GM18508 (cell line): ENCODE data around the gene SIK3.
"Not testable (repeated sequence)": the region's sequence is repeated elsewhere in the genome, so short reads cannot be mapped to it uniquely, and the experiment has no call there.

Source experiments
- ATAC-seq: cut with Tn5 transposase; IDR thresholded peaks from one replicate; pipeline ENCODE4 v1.9.1; 2021; ENCODE audit warnings: moderate number of reproducible peaks; ENCODE audit not compliant: insufficient read depth, unreplicated experiment

Gene SIK3

DNA sequence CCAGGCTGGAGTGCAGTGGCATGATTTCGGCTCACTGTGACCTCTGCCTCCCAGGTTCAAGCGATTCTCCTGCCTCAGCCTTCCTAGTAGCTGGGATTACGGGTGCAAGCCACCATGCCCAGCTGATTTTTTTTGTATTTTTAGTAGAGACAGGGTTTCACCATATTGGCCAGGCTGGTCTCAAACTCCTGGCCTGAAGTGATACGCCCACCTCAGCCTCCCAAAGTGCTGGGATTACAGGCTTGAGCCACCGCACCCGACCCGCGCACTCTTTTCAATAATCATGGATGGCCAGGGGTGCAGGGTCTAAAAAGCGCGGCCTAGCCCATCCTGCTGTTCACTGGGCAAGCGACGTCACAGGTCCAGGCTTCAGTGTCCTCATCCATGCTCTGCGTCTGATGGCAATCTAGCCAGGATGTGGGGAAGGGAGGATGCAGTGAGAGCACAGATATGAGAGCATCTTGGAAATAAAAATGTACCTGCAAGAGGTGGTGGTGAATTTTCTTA, 263.6 kb downstream of the SIK3 start:
- ATAC-seq = not testable (repeated sequence)

DNA sequence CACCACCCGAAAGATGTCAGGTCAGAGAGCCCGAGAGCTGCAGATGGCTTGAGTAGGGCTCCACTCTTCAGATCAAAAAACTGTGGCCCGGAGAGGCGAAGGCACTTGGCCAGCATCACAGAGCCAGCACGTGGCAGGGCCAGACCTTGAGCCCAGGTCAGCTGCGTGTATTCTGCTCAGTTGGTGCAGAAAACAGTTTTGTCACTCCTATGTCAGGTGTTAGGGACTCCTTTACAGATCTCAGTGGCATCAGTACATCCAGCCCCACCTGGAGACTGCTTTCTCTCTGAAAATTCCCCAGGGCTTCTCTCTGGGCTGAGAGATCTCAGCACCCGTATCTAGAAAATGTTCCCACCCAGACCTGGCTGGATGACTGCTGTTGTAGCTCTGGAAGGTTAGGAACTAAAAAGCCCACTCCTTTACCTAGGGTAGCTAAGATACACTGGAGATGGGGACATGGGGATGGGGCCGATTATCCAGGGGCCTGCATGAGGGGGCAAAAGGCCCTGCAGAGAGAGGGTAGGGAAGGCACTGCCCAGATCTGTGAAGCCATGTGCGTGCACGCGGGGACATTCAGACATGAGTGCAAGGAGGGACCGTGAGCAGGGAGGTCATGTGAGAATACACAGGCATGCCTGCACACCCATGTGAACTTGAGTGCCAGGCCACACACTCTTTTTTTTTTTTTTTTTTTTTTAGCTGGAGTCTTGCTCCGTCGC, 264.3 kb downstream of the SIK3 start:
- no peak for ATAC-seq

DNA sequence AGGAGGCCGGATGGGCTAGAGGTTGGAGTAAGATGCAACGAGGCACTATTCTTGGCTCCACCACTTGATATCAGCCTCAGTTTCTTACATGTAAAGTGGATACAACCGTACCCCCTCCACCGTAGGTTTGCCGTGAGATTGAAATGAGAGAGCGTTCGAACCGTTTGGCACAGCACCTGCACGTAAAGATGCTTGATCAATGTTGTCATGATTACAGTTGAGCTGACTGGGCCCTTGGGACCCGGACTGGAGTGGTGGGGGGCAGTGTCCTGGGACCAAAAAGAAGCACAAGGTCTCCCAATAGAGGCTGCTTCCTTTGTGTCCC, 264.8 kb downstream of the SIK3 start:
- no peak for ATAC-seq

- no peak for ATAC-seq
These were observed 265.6 kb downstream of the SIK3 start for GRCh38 chr11:116832350-116833290.

GRCh38 chr11:116831790-116832349, 266.4 kb downstream of the SIK3 start:
- no peak for ATAC-seq

DNA sequence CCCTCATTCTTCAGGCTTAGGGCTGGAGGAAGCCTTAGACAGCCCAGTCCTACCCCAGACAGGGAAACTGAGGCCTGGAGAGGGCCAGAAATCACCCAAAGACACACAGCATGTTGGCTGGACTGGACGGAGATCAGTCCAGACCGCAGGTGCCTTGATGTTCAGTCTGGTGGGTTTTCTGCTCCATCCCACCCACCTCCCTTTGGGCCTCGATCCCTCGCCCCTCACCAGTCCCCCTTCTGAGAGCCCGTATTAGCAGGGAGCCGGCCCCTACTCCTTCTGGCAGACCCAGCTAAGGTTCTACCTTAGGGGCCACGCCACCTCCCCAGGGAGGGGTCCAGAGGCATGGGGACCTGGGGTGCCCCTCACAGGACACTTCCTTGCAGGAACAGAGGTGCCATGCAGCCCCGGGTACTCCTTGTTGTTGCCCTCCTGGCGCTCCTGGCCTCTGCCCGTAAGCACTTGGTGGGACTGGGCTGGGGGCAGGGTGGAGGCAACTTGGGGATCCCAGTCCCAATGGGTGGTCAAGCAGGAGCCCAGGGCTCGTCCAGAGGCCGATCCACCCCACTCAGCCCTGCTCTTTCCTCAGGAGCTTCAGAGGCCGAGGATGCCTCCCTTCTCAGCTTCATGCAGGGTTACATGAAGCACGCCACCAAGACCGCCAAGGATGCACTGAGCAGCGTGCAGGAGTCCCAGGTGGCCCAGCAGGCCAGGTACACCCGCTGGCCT, 267.9 kb downstream of the SIK3 start:
- no peak for ATAC-seq

DNA sequence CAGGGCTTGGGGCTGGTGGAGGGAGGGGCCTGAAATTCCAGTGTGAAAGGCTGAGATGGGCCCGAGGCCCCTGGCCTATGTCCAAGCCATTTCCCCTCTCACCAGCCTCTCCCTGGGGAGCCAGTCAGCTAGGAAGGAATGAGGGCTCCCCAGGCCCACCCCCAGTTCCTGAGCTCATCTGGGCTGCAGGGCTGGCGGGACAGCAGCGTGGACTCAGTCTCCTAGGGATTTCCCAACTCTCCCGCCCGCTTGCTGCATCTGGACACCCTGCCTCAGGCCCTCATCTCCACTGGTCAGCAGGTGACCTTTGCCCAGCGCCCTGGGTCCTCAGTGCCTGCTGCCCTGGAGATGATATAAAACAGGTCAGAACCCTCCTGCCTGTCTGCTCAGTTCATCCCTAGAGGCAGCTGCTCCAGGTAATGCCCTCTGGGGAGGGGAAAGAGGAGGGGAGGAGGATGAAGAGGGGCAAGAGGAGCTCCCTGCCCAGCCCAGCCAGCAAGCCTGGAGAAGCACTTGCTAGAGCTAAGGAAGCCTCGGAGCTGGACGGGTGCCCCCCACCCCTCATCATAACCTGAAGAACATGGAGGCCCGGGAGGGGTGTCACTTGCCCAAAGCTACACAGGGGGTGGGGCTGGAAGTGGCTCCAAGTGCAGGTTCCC, 268.6 kb downstream of the SIK3 start, which contains the start of gene APOC3:
Gene APOC3 (plus strand): TSS at position 383 of the 659 bp plus-strand sequence. CDS start 676 bp downstream, outside the sequence.
- no peak for ATAC-seq

- ATAC-seq = no peak
These were observed 269.4 kb downstream of the SIK3 start for GRCh38 chr11:116828632-116829524.

DNA sequence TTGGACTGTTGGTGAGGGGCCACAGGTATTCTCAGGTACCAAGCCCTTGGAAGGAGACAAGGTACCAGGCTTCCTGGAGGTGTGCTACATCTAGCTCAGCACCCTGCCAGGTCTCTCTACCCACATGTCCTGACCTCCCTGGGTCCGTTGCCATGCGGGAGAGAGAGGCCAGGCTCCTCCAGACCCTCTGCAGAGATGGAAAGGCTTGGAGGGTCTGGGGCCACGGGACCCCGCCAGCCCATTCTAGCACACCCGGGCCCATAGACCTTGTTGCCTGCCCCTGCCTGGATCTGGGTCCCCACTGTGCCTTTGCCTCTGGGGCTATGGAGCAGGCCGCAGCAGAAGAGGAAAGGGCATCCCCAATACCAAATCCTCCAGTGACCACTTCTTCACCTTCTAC, 270.8 kb downstream of the SIK3 start:
- no peak for ATAC-seq

DNA sequence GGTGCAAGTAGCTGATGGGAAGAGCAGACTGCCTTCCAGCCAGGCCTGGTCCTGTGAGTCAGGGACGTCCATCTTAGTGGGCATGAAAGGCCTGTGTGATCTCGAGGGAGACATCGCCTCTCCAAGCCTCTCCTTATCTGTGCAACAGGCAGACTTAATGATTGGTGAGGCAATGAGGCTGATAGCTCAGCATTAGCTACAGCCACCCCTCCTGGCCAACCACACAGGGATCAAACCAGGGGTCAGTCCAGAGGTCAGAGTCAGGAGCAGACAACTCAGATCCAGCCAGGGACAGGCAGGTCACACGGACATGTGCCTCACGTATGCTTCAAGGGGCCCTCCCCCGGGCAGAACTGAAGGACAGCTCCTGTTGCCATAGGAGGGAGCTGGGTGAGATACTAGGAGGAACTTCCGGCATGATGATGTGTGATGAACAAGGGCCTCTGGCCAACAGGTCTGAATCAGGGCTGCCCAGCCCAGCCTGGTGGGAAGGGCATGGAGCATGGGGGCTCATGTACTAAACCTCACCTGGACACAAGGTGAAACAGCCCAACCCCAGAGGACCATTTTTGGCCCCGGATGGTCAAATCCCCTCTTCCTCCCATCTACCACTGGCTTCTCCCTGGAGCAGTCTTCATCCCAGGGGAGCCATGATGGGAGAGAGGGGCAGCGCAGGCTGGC, 271.3 kb downstream of the SIK3 start:
- no peak for ATAC-seq

GRCh38 chr11:116825854-116826750, 272.1 kb downstream of the SIK3 start:
- ATAC-seq = no peak

DNA sequence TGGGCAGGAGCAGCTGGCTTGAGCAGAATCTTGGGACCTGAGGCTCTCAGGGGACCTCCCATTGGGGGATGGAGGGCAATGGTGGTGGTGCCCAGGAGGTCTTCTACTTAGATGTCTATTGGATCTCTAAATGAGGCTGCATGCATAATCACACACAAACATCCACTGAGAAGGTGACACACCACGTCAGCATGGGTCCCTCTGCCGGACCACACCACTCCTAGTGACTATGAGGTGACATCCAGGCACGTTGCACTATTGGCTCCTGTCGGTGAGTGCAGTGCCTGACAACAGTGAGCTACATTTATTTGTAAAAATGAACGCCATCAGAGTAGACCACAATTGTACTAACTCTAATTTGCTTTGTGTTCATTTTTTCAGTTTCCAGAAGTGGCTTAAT, 272.8 kb downstream of the SIK3 start:
- ATAC-seq = no peak

GRCh38 chr11:116823031-116823843, 275.0 kb downstream of the SIK3 start, which contains the start of gene APOA4:
Gene APOA4, minus strand, starts transcription at chr11:116823304. Its CDS starts 113 bp downstream, at chr11:116823191.
- ATAC-seq = no peak

GRCh38 chr11:116822575-116822974, 275.7 kb downstream of the SIK3 start:
- ATAC-seq = no peak

- ATAC-seq = no peak
These were observed 276.9 kb downstream of the SIK3 start for GRCh38 chr11:116821050-116821918.
